Neural progenitor cell (in vitro differentiated cells): Measurements from ENCODE around the gene RINT1.

Experiments
- EZH2 ChIP-seq: fragments of 200-600 bp; sonication (generic); IDR thresholded peaks from 2 replicates; pipeline ENCODE4 v1.6.1; 2017; ENCODE audit warnings: antibody characterized with exemption, mild to moderate bottlenecking, moderate library complexity
- EZH2phosphoT487 ChIP-seq: fragments of 200-600 bp; sonication (generic); IDR thresholded peaks from 2 replicates; pipeline ENCODE4 v1.6.1; 2017; ENCODE audit warnings: antibody characterized with exemption
- TF ChIP-seq, protein P1 (sequence below): fragments of 200-600 bp; sonication (generic); IDR thresholded peaks from 2 replicates; pipeline ENCODE4 v1.5.1; 2017; ENCODE audit warnings: antibody characterized with exemption, mild to moderate bottlenecking

DNA sequence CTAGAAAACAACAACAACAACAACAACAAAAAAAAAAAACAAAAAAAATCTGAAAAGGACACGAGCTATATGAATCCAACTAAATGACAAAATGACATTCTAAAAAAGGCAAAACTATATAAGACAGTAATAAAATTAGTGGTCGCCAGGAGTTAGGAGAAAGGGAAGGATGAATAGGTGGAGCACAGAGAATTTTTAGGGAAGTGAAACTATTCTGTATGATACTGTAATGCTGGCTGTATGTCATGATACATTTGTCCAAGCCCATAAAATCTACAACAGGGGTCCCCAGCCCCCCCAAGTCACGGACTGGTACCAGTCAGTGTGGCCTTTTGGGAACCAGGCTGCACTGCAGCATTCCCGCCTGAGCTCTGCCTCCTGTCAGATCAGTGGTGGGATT is 7.2 kb upstream of the RINT1 start:
- TF ChIP-seq, protein P1, sequence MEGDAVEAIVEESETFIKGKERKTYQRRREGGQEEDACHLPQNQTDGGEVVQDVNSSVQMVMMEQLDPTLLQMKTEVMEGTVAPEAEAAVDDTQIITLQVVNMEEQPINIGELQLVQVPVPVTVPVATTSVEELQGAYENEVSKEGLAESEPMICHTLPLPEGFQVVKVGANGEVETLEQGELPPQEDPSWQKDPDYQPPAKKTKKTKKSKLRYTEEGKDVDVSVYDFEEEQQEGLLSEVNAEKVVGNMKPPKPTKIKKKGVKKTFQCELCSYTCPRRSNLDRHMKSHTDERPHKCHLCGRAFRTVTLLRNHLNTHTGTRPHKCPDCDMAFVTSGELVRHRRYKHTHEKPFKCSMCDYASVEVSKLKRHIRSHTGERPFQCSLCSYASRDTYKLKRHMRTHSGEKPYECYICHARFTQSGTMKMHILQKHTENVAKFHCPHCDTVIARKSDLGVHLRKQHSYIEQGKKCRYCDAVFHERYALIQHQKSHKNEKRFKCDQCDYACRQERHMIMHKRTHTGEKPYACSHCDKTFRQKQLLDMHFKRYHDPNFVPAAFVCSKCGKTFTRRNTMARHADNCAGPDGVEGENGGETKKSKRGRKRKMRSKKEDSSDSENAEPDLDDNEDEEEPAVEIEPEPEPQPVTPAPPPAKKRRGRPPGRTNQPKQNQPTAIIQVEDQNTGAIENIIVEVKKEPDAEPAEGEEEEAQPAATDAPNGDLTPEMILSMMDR: no peak
- TF ChIP-seq EZH2 (no peak), EZH2phosphoT487 (no peak)
